GM12878 (cell line): ENCODE data around the gene PTPRM. TPM values are rescaled to one million over a fixed set of nuclear protein-coding genes. Genes with fewer than 3 reads are reported as not detected.

Experiments used
- ATAC-seq: fragments of 200-7000 bp; cut with Tn5 transposase; 3 replicates; pipeline ENCODE4 v1.9.1; 2020; ENCODE audit warnings: mild to moderate bottlenecking, moderate library complexity
- BruUV-seq: library from RNA; stranded (reverse); fragments of 400-500 nt; replicated peaks from 2 replicates; lab custom pipeline; 2021; lab: Mats Ljungman, UMichigan
- CTCF ChIA-PET: fragments of 300-600 bp; sonication (Branson Sonifier 250); formaldehyde crosslinking; extraction: SDS; loops from one replicate; lab custom pipeline; 2021; ENCODE audit warnings: inconsistent platforms; lab: Yijun Ruan, JAX
- POLR2A ChIA-PET: fragments of 350-600 bp; formaldehyde crosslinking; extraction: SDS; loops from one replicate; lab custom pipeline; 2021; ENCODE audit warnings: inconsistent platforms; lab: Charles Lee
- RAD21 ChIA-PET: fragments of 300-600 bp; sonication (Branson Sonifier 250); formaldehyde crosslinking; loops from one replicate; lab custom pipeline; 2023; ENCODE audit warnings: antibody characterized with exemption; ENCODE audit not compliant: unreplicated experiment; lab: Charles Lee
- SMC1A ChIA-PET: fragments of 300-600 bp; sonication (Branson Sonifier 250); formaldehyde crosslinking; loops from one replicate; lab custom pipeline; 2023; ENCODE audit not compliant: unreplicated experiment, uncharacterized antibody; lab: Charles Lee
- DNase-seq: peaks from one replicate; pipeline ENCODE4 v3.0.0-alpha.2; 2011; ENCODE audit warnings: low read depth, low spot score
- FAIRE-seq: peaks from 3 replicates; lab custom pipeline; 2011; peaks lifted over from hg19 to GRCh38; lab: Jason Lieb, UNC
- H2AFZ ChIP-seq: 2 replicates; pipeline ENCODE4 v1.6.0; 2011; ENCODE audit warnings: low read depth, low read length, control low read depth; ENCODE audit not compliant: control insufficient read depth
- H3K27ac ChIP-seq: 2 replicates; pipeline ENCODE4 v1.5.1; 2011; ENCODE audit warnings: control low read depth; ENCODE audit not compliant: control insufficient read depth, insufficient read depth
- H3K27me3 ChIP-seq, 2 experiments: replicated peaks in 1 of 2; 2 replicates each; pipeline versions ENCODE4 v1.6.0 to v1.6.1; 2011; ENCODE audit warnings: low read length in 1 of 2; ENCODE audit not compliant: control insufficient read depth in 2 of 2, insufficient read depth in 2 of 2
- H3K36me3 ChIP-seq, 2 experiments: 2 replicates each; pipeline ENCODE4 v1.5.1; 2011; ENCODE audit warnings: low read length in 1 of 2; ENCODE audit not compliant: control insufficient read depth in 2 of 2, insufficient read depth in 2 of 2
- H3K4me1 ChIP-seq: 2 replicates; pipeline ENCODE4 v1.6.1; 2011; ENCODE audit warnings: mild to moderate bottlenecking, low read length, moderate library complexity, mixed read lengths; ENCODE audit not compliant: control insufficient read depth, insufficient read depth
- H3K4me2 ChIP-seq: 2 replicates; pipeline ENCODE4 v1.6.0; 2011; ENCODE audit warnings: control low read depth; ENCODE audit not compliant: control insufficient read depth, insufficient read depth
- H3K4me3 ChIP-seq: fragments of 200-600 bp; sonication (generic); 2 replicates; pipeline ENCODE4 v1.5.1; 2016
- H3K79me2 ChIP-seq: 2 replicates; pipeline ENCODE4 v1.6.0; 2011; ENCODE audit warnings: low read length; ENCODE audit not compliant: control insufficient read depth, insufficient read depth
- H3K9ac ChIP-seq: 2 replicates; pipeline ENCODE4 v1.8.0; 2011; ENCODE audit warnings: low read length, control low read depth, mixed read lengths; ENCODE audit not compliant: control insufficient read depth, insufficient read depth
- H3K9me3 ChIP-seq: replicated peaks from 3 replicates; pipeline ENCODE4 v1.5.1; 2011; ENCODE audit warnings: mild to moderate bottlenecking, low read length; ENCODE audit not compliant: control insufficient read depth, insufficient read depth
- H4K20me1 ChIP-seq: 2 replicates; pipeline ENCODE4 v1.6.0; 2011; ENCODE audit not compliant: control insufficient read depth, insufficient read depth
- BMI1 ChIP-seq: fragments of 450-650 bp; IDR thresholded peaks from 2 replicates; pipeline ENCODE4 v1.6.1; 2016; ENCODE audit warnings: mild to moderate bottlenecking, moderate library complexity, borderline replicate concordance
- CHD1 ChIP-seq: IDR thresholded peaks from 2 replicates; pipeline ENCODE4 v1.6.1; 2012; ENCODE audit warnings: low read depth, low read length, improper control_type of control experiment
- FOXK2 ChIP-seq: fragments of 450-650 bp; IDR thresholded peaks from 2 replicates; pipeline ENCODE4 v1.6.1; 2017; ENCODE audit warnings: mild to moderate bottlenecking, moderate library complexity
- MXI1 ChIP-seq: fragments of 150-350 bp; IDR thresholded peaks from 2 replicates; pipeline ENCODE4 v1.6.1; 2011; ENCODE audit warnings: low read depth, mild to moderate bottlenecking, inconsistent platforms, low read length, improper control_type of control experiment
- NRF1 ChIP-seq: conservative IDR thresholded peaks from 2 replicates; pipeline ENCODE4 v1.6.1; 2011; ENCODE audit warnings: mild to moderate bottlenecking, low read depth, low read length, improper control_type of control experiment
- POLR2A ChIP-seq: IDR thresholded peaks from 2 replicates; pipeline ENCODE4 v1.6.1; 2011; ENCODE audit warnings: low read depth, mild to moderate bottlenecking, low read length
- POLR2AphosphoS2 ChIP-seq: IDR thresholded peaks from 2 replicates; pipeline ENCODE4 v1.6.1; 2011; ENCODE audit warnings: low read depth, mild to moderate bottlenecking, low read length, improper control_type of control experiment, moderate library complexity
- POLR2AphosphoS5 ChIP-seq: IDR thresholded peaks from 2 replicates; pipeline ENCODE4 v1.6.1; 2011; ENCODE audit warnings: mild to moderate bottlenecking, low read length, inconsistent platforms
- RAD21 ChIP-seq: IDR thresholded peaks from 2 replicates; pipeline ENCODE4 v1.6.1; 2011; ENCODE audit warnings: mild to moderate bottlenecking, low read depth, low read length, moderate library complexity; ENCODE audit not compliant: insufficient read depth
- SMC3 ChIP-seq: IDR thresholded peaks from 2 replicates; pipeline ENCODE4 v1.6.1; 2011; ENCODE audit warnings: low read length, improper control_type of control experiment, borderline replicate concordance
- SPI1 ChIP-seq: IDR thresholded peaks from 2 replicates; pipeline ENCODE4 v1.6.1; 2011; ENCODE audit warnings: low read depth, mild to moderate bottlenecking, low read length, moderate library complexity, borderline replicate concordance; ENCODE audit not compliant: insufficient read depth
- SUPT20H ChIP-seq: IDR thresholded peaks from 2 replicates; pipeline ENCODE4 v1.6.1; 2011; ENCODE audit warnings: low read depth, mild to moderate bottlenecking, low read length, moderate library complexity, borderline replicate concordance; ENCODE audit not compliant: control insufficient read depth
- YBX1 ChIP-seq: fragments of 450-650 bp; IDR thresholded peaks from 2 replicates; pipeline ENCODE4 v1.6.1; 2016; ENCODE audit warnings: antibody characterized with exemption
- ZNF217 ChIP-seq: fragments of 450-650 bp; IDR thresholded peaks from 2 replicates; pipeline ENCODE4 v1.6.1; 2017; ENCODE audit warnings: antibody characterized with exemption, mild to moderate bottlenecking
- ZNF384 ChIP-seq: IDR thresholded peaks from 2 replicates; pipeline ENCODE4 v1.6.1; 2012; ENCODE audit warnings: low read depth, mild to moderate bottlenecking, low read length, improper control_type of control experiment, borderline replicate concordance
- WGBS: methylation state at CpG from one replicate; pipeline ENCODE4 v1.1.6; 2016; ENCODE audit warnings: low lambda C conversion rate; ENCODE audit not compliant: insufficient replicate concordance, insufficient coverage; ENCODE audit errors: missing lambda C conversion rate; 5-methylcytosine and 5-hydroxymethylcytosine counted together
- in situ Hi-C: fragments of 300-500 bp; cut with MboI; formaldehyde crosslinking; loops from 9 replicates; pipeline ENCODE4 v1.14.3; 2018; ENCODE audit warnings: mixed read lengths
- intact Hi-C: fragments of 100-400 bp; cut with micrococcal nuclease; formaldehyde crosslinking; loops from one replicate; pipeline ENCODE4 v1.14.2; 2022; ENCODE audit not compliant: unreplicated experiment
- polyA plus RNA-seq, 11 experiments: library from polyadenylated mRNA; depleted of rRNA in 4 of 11; unstranded in 6 of 11; stranded (reverse) in 5 of 11; fragments of >200 nt; fragmentation: Nextera tagmentation in 4 of 11; fragmentation: Illumina TruSeq in 1 of 11; extraction: Ambion mirVana in 4 of 11; extraction: Trizol in 1 of 11; gene quantifications; 1 replicate in 1 of 11; 2 replicates in 10 of 11; pipeline versions ENCODE4 v1.2.1 to v1.2.3, GENCODE V29; 2011 to 2016; ENCODE audit warnings: inconsistent platforms in 2 of 11, missing spikeins in 2 of 11, low read depth in 1 of 11
- total RNA-seq, 4 experiments: library from RNA; depleted of rRNA in 3 of 4; stranded (reverse); fragments of >200 nt in 3 of 4; fragmentation: Illumina TruSeq in 1 of 4; extraction: Trizol in 1 of 4; gene quantifications; 2 replicates each; pipeline versions ENCODE4 v1.2.1 to v1.2.3, GENCODE V29; 2013 to 2021
- TF ChIP-seq, protein P1 (sequence below): IDR thresholded peaks from 2 replicates; pipeline ENCODE4 v1.6.1; 2012; ENCODE audit warnings: low read depth, low read length, improper control_type of control experiment
- TF ChIP-seq, protein P2 (sequence below): fragments of 450-650 bp; formaldehyde crosslinking; IDR thresholded peaks from 2 replicates; pipeline ENCODE4 v1.4.0; 2020; ENCODE audit warnings: mild to moderate bottlenecking, moderate library complexity

The PTPRM gene
- total and polyA plus RNA-seq, 10 of the 15 experiments (the other 5 are each of a cell fraction or from before 2014, with no cell fraction given), result 0.07 to 22.6 (median 0.60) TPM

DNA sequence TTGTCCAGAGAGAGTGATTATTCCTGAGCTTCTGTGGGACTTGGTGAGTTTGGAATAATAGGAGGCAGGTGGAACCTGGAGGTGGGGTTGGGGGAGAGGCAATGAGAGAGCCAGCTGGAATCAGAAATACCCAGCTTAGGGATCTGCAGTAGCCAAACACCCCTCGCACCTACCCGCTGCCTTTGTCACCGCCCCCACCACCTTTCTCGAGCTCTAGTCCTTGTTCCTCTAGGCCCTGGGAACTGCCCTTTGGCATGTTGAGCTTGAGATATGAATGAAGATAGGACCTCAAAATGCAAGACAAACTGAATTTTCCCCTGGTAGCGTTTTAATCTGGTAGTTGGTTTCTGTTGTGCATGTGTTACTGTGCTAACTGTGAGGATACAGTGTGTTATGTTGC, 242.9 kb downstream of the PTPRM start:
- H3K27me3 ChIP-seq, result no peaks in the 10 kb centered on the region
- in situ Hi-C loops, result no loop called here
- no peaks in the 10 kb centered on the region; the same call in 2 of the 3 replicates for H3K9me3 ChIP-seq
- FAIRE-seq (no peak), ATAC-seq (no peak), DNase-seq (no peak)
- intact Hi-C loops, result no loop called here
- ChIA-PET SMC1A (interaction anchor here (0.6 kb wide), 1 partner anchor 731 kb away, joined by 3 read pairs; no protein-coding TSS in a partner anchor), RAD21 (interaction anchor here (0.7 kb wide), 1 partner anchor 233 kb away, joined by 3 read pairs; no protein-coding TSS in a partner anchor), POLR2A (interaction anchor here (0.6 kb wide), 1 partner anchor 261 kb away, joined by 3 read pairs; no protein-coding TSS in a partner anchor)
- 45% methylated on average over 5 of the region's 5 CpGs for WGBS
- H4K20me1 ChIP-seq, result no peaks in the 10 kb centered on the region
- H3K79me2 ChIP-seq, result no peaks in the 10 kb centered on the region
- BruUV-seq, result no TSS peak
- H3K27ac ChIP-seq, result no peak overlapping the region
- H2AFZ ChIP-seq, result no peak overlapping the region
- no peak overlapping the region for H3K4me2 ChIP-seq
- H3K4me1 ChIP-seq, result no peaks in the 10 kb centered on the region
- TF ChIP-seq ZNF217 (no peak), MXI1 (no peak), SUPT20H (no peak), SPI1 (no peak), YBX1 (no peak), POLR2A (no peak), FOXK2 (no peak), POLR2AphosphoS5 (no peak), NRF1 (no peak), BMI1 (no peak), CHD1 (no peak), POLR2AphosphoS2 (no peak), SMC3 (no peak), RAD21 (no peak), ZNF384 (no peak)
- TF ChIP-seq, protein P1, sequence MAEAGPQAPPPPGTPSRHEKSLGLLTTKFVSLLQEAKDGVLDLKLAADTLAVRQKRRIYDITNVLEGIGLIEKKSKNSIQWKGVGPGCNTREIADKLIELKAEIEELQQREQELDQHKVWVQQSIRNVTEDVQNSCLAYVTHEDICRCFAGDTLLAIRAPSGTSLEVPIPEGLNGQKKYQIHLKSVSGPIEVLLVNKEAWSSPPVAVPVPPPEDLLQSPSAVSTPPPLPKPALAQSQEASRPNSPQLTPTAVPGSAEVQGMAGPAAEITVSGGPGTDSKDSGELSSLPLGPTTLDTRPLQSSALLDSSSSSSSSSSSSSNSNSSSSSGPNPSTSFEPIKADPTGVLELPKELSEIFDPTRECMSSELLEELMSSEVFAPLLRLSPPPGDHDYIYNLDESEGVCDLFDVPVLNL, result no peak
- TF ChIP-seq, protein P2, sequence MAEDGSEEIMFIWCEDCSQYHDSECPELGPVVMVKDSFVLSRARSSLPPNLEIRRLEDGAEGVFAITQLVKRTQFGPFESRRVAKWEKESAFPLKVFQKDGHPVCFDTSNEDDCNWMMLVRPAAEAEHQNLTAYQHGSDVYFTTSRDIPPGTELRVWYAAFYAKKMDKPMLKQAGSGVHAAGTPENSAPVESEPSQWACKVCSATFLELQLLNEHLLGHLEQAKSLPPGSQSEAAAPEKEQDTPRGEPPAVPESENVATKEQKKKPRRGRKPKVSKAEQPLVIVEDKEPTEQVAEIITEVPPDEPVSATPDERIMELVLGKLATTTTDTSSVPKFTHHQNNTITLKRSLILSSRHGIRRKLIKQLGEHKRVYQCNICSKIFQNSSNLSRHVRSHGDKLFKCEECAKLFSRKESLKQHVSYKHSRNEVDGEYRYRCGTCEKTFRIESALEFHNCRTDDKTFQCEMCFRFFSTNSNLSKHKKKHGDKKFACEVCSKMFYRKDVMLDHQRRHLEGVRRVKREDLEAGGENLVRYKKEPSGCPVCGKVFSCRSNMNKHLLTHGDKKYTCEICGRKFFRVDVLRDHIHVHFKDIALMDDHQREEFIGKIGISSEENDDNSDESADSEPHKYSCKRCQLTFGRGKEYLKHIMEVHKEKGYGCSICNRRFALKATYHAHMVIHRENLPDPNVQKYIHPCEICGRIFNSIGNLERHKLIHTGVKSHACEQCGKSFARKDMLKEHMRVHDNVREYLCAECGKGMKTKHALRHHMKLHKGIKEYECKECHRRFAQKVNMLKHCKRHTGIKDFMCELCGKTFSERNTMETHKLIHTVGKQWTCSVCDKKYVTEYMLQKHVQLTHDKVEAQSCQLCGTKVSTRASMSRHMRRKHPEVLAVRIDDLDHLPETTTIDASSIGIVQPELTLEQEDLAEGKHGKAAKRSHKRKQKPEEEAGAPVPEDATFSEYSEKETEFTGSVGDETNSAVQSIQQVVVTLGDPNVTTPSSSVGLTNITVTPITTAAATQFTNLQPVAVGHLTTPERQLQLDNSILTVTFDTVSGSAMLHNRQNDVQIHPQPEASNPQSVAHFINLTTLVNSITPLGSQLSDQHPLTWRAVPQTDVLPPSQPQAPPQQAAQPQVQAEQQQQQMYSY, result no peak
- TF ChIP-seq, all 136 proteins: peak for 0
- CTCF ChIA-PET, result no interaction called here
- Histone ChIP-seq H3K4me3 (no peak overlapping the region), H3K9ac (no peak overlapping the region), H3K36me3 (no peaks in the 10 kb centered on the region)
